HG03139 (cell line): ENCODE measurements around the gene YIPF3.

Experiments used
- ATAC-seq: cut with Tn5 transposase; IDR thresholded peaks from one replicate; pipeline ENCODE4 v1.9.1; 2021; ENCODE audit not compliant: unreplicated experiment

YIPF3 gene

DNA sequence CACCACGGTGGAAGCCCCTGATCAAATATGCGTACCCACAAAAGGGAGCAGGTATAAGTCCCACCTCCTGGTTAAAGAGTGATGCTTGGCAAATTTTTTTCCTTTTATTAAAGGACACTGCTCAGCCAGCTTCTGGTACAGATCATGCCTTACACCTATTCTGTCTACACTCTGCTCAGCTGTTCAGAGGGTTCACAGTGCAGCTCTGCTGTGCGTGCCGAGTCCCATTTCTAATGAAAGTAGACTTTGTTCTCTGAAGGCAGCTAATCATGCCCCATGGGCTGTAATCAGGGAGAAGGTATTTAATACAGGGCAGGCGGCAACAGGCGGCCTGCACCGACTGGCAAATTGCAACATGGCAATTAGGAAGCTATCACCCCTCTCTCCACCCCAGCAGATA lies 22.9 kb downstream of the YIPF3 start:
- ATAC-seq = no peak

DNA sequence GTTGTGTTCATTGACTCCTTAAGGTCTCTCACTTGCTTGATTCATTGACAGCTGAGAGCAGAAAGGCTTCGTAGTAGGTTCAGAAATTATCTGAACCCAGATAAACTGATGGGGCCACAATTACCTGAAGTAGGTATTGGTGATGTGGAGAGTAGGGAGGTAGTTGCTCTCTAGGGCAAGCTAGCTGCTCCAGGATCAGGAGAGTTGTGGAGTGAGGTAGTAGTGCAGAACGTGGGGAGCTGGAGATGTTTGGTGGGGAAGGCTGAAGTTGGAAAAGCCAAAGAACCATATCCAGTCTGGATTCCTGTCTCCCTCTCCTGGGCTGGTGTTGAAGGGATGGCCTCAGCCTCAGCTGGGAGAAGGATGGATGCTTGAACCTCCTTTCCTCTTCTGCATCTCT lies 23.5 kb downstream of the YIPF3 start:
- no peak for ATAC-seq

DNA sequence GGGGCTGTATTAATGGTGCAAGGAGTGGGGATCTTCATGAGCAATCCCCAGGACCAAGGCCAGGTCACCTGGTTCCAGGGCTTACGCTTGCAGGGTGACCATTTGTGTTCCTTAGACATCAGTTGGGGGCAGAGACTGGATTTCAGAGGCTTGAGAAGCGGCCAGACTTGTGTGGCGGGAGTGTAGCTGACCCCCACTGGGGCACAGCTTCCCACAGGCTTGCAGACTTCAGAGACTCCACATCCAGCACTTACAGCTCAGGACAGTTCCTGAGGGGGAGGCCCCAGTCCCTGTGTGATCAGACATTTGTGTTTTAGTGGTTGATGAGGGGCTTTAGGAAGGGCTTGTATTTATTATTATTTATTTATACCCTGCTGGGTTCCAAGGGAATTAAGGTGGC lies 24.1 kb downstream of the YIPF3 start:
- no peak for ATAC-seq

DNA sequence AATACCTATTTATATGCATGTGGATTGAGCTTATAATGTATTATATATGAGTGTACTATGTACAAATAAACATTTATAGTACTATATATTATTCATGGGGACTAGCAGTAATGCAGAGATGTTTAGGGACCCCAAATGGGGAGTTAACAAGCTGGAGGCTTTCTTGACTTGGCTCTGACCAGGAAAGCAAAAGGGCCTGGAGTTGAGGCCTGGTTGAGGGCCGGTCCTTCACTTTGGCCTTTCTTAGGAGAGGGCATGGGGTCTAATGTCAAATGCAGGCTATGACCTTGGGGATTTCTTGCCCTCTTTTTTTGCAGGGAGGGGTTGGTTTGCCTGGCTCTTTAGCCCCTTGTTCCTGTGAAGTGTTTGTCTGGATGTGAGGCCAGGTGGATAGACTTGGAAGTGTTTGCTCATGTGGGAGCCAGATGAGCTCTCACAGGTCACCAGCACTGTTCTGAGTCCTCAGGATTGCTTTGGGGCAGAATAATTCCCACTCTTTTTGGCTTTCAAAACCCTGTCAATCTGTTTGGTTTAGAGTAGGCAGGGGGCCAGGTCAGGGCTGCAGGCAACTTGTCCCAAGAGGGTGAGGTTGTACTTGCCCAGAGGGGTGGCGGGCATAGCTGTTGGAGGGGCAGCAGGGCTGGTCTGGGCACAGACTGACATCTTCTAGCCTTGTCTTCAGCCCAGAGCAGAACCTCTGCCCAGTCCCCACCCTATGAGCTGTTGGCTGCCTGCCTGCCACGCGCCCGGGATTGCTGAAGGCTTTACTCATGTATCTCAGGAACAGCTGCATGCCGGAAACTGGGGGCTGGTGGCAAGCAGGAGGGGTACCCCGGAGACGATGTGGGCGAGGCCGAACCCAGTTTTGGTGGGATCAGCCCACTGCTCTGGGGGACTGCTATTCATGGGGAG lies 24.7 kb downstream of the YIPF3 start:
- ATAC-seq = no peak

DNA sequence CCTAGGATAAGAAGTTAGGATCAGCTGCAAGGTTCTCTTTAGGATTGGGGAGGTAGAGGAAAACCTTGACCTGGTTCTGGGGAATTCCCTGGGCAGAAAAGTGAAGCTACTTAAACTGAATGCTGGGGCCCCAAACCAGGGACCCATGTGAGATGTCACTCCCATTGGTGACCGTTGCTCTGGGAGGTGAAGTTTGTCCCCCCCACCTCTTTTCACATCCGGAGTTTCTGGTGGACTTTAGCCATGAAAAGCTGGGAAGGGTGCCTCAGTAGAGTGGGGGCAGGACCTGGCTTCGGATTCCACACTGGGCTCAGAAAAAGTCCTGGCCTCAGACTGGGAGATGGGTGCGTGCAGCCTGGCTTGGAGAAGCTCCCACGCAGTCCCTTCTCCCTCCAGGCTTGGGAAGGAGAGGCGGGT lies 26.2 kb downstream of the YIPF3 start:
- no peak for ATAC-seq

DNA sequence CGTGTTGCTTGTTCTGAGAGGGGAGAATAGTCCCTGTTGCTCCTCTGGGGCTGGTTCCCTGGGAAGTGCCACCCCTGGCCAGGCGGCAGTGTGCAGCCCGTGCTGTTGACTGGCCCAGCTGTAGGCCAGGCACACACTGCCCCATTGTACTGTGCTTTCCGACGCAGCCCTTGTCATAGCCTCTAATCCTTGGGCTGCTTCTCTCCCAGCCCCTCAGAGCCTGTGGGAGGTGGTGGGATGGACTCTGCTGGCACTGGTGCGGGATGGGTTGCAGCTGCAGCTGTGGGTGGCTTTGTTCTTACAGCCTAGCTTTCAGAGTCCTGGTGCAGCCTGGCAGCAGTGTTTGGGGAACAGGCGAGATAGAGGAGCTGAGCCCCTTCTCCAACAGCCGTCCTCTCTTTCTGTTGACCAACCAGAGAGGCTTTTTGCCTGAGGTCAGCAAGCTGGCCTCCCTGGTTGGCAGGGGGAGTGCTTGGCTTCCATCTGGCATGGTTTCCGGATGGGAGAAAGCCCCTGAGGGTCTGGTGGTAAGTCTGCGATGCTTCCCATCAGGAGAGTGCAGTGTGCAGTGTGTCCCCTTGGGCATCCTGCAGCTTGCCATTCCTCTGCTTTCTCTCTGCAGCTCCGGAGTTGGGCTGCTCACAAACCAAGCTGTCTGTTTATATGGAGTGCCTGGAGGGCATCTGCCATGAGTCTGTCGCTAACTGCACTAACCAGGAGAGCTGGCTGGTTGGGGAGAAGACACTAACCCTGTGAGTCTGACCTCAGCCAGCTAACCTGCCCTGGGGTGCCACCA lies 27.3 kb downstream of the YIPF3 start:
- ATAC-seq = no peak

DNA sequence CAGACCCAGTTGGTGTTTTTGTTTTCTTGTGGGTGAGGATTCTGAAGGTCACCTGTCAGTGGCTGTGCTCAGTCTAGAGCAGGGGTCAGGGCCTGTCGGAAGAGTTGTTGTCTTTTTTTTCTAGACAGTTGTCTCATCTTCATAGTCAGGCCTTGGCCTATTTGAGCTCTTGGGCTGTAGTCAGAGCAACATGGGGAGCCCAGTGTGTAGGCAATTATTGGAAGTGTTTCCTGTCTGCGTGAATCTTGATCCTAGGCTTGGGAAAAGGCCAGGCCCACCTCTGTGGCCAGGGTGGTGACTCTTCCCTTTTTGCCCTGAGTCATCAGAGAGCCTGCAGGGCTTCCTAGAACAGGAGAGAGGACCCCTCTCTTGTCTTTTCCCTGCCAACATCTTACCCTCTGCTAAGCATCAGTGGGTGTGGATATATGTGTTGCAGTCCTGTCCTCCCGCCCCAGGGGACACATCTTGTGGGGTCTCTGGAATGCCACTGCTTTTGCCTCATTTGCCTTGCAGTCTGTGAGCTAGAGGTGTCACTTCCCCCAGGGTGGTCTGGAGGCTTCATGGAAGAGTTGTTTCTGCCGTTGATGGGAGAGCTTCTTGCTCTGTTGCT lies 28.0 kb downstream of the YIPF3 start:
- no peak for ATAC-seq

DNA sequence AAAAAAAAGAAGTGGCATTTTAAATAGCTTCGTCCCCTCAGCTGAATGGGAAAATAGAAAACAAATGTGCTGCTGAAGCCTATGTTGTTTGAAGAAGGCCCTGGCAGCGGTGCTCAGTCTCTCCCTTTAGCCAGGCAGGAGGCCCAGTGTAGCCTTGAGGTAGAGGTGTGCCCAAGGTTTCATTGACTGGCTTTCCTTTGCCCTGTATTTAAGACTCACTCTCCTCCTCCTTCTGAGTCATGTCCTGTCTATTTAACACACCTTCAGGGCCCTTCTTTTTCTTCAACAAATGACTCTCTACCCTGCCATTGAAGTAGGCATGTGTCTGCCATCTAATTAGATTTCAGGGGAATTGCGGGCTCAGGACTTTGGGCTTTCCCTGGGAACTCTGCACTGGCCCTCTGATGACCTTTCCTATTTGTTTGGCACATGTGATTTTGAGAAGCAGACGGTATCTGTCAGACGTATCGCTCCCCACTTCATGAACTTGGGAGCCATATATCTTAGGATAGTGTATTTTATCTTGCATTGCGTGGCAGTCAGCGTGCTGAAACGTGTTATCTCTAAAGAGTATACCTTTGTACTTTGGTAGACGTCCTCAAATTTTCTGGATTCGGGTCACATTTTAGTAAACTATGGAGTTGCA lies 35.0 kb downstream of the YIPF3 start:
- ATAC-seq = no peak

DNA sequence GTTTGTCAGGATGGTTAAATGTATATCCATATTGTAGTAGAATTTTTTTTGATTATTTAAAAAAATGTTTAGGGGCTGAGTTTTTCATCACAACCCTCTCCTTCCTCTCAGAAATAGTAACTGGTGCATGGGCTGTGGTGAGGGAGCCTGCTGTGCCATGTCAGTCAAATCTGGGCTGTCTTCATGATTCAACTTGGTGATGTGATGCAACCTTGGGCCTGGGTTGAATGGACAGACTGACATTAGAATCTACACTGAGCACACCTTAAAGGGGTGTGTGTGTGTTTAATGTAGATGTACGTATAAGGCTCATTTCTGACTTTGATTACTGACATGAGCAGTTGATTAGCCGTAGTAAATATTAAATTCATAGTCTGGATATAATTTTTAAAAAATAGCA lies 35.7 kb downstream of the YIPF3 start:
- ATAC-seq = no peak

DNA sequence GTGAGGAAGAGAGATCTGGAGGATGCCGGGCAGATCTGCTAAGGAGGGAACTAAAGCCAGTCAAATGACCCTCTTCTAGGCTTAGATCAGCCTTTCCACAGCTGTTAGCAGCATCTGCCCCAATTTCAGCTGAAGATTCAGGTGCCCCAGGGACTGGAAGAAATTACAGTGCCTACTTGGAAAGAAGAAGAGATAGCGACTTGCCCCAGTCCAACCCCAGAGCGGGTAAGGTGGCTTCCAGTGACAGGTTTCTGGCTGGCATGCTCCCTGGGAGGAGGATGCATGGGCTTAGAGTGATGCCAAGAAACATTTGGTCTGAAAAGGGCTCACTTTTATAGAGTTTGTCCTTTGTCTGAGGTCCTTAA lies 38.7 kb downstream of the YIPF3 start:
- ATAC-seq = peak; percentile 3

DNA sequence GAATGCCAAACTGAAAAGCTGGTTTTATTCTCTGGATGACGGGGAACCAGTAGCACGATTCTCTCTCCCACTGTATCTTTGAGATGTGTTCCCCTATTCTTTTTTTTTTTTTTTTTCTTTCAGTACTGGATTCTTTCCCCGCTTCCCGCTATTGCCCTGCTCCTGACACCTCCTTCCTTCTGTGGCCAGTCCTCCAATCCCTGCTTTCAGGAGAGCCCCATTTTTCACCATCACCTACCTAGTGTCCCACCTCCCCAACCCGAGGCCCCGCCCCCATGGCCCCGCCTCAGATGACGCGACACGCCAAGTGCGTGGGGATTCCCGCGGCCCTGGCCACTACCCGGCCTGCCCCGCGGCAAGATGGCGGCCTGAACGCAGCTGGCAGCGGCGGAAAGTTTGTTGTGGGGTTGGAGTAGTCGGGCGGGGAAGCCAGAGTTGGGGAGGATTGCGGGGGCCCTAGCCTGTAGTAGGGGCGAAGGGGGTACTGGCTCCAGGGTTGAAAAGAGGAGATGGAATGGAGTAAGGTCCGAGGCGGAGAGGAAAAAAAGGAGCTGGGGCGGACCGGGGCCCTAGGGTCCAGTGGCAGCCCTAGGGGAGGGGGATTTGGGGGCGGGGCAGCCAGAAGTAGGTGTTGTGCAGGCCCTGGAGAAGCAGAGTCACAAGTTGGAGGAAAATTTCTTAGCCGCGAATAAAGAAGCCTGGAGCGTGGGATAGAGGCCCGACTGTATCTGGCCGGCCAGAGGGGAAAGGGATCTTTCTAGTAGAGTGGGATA lies 39.3 kb downstream of the YIPF3 start, which contains the start of gene TJAP1:
Gene TJAP1 (plus strand): TSS at position 336 of the 773 bp plus-strand sequence. CDS start 21,432 bp downstream, outside the sequence.
- ATAC-seq = peak; percentile 97

DNA sequence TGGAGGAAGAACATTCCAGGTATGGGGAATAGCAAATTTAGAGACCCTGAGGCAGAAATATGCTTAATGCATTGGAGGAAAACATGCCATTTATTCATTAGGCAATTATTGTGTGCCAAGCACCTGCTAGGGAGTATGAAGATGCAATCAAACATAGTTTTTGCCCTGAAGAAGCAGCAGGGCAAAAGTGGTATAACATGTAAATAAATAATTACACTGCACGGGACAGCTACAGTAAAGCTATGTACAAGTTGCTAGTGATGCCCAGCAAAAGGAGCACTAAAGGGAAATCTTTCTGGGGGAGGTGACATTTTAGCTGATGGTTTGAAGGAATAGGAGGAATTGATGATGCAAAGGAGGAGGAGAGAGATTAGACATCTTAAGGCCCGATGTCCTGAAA lies 40.0 kb downstream of the YIPF3 start:
- ATAC-seq = no peak

DNA sequence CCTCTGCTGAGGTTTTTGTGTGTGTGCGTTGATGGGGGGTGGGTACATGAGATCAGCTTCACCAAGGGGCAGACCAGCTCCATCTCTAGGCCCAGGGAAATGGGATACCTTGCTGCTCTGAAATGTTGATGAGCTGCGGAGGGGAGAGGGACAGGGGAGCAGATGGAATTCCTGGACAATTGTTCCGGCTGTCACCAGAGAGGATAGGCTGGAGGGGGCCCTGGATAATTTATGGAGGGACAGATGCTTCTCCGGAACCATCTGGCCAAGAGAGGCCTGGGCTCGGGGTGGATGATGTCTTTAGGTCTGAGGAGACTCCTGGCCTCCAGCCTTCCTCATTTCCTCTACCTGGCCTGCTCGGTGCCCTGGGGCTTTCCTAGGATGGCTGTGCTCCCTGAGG lies 41.2 kb downstream of the YIPF3 start:
- ATAC-seq = no peak

DNA sequence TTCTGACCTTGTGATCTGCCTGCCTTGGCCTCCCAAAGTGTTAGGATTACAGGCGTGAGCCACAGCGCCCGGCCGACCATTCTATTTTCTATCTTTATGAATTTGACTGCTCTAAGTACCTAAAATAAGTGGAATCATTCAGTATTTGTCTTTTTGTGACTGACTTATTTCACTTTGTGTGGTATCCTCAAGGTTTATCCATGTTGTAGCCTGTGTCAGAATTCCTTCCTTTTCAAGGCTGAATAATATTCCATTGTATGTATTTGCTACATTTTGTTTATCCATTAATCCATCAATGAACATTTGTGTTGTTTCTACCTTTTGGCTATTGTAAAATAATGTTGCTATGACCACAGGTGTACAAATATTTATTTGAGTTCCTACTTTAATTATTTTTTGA lies 44.2 kb downstream of the YIPF3 start:
- ATAC-seq = no peak

DNA sequence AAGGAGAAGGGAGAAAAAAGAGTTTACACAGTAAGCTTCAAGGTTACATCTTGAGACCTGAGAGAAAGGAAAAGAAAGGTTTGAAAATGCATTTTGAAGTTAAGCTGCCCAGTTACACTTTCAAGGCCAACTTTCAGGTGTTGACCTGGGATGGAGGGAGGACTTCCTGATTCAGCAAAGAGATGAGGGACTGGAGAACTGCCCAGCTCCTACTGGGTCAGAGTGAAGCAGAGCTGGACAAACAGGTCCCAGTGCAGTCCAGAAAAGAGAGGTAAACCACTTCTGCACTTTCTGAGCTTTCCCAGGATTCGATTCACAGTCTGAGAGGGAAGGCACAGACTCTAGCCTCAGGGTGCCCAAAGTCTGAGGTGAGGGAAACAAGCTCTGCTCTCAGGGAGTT lies 45.3 kb downstream of the YIPF3 start:
- no peak for ATAC-seq

DNA sequence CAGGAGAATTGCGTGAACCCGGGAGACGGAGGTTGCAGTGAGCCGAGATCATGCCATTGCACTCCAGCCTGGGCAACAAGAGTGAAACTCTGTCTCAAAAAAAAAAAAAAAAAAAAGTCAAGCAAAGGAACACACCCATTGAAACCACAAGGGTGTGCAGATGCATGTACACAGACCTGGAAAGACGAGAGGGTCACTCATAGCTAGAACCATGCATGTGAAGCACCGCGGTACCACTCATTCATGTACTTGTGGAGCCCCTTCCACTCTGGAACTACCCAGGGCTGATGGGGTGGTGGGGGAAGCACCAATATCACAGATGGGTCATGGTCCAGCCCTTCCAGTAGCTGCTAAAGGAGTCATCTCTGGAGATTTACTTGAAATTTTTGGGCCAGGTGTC lies 46.8 kb downstream of the YIPF3 start:
- no peak for ATAC-seq

DNA sequence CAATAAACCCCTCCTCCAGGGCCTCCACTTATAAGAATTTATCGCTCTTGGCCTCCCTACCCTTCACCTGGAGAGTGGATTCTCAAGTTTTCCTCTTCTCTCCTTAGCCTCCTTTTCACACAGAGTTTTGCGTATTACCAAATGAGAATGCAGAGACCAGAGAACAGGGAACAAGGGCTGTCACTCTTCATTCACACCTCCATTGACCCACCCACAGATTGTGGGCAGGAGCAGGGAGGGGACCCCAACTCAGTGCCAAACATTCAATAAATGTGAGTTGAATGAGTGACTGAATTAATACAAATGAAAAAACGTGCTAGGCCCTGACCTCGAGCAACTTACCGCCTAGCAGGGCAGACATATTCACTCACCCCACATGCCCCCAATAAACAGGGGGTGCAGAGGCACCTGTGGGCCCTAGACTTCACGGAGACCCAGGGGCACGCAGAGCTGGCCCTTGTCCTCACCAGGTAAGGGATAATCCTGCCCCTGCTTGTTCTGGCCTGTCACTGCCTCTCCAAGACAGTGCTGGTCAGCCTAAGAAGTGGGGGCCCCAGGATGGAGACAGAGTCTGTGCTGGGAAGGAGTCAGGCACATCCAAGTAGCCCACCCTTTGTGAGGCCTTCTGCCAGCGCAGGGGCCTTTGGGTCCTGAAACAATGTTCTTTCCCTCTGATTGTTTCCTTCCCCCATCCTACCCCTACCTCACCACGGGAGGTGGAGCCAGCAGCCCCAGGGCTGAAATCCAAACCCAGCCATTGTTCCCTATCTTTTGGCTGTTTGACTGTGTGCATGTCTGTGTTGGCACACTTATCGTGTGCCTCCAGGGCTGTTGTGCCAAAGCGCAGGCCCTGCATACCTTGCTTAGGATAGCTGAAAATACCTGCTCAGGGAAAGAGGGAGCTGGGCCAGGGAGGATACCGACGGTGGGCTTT lies 47.7 kb downstream of the YIPF3 start:
- no peak for ATAC-seq

DNA sequence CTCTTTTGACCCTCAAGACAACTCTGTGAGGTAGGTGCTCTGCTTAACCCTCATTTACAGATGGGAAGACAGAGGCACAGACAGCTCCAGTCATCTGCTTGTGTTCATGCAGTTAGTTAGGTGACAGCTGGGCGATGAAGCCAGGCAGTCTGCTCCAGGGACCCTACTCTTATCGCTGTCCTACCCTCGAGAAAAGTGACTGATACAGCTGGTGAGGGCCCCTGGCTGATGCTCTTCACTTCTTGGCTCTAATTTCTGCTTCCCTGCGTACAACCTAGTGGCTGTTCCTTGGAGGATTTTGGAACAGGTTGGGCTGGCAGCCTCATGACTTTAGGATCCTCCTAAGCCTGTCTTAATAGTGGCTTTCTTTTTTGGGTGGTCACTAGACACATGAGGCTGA lies 48.5 kb downstream of the YIPF3 start:
- no peak for ATAC-seq

DNA sequence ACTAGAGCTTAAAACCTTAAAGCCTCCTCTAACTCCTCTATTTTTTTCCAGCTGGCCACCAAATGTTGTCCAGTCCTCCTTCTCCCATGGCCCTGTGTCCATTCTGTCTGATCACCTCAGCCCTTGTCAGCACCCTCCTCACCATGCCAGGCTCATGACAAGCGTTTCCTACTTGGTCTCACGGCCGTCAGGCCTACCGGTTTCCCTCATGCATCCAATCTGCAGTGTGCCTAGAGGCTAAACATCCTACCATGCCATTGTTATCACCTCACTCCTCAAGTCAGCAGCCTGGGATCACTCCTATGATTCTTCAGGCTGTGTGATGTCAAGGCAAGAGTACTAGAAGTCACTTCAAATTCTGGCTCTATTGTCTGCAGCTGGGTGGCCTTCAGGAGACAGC lies 49.0 kb downstream of the YIPF3 start:
- ATAC-seq = no peak
